ENCODE measurements around the gene PTPRD. TPM values are rescaled to one million over a fixed set of nuclear protein-coding genes. Genes with fewer than 3 reads are reported as not detected.

PTPRD gene
- total and polyA plus RNA-seq, 2 donors (not counting 1 experiment from before 2014, with no cell fraction given): 0.35 to 4.8 TPM

- DNase-seq (ENCODE audit: low read depth in 2 of 2): no peak
- H3K9me3 ChIP-seq (ENCODE audit: control insufficient read depth, insufficient read depth, low read depth, low read length): no peaks in the 10 kb centered on the region
- no peak overlapping the region for H3K27ac ChIP-seq (ENCODE audit: insufficient read depth, low read length)
- no peak overlapping the region for H2AFZ ChIP-seq (ENCODE audit: low read length)
- H3K4me1 ChIP-seq (ENCODE audit: control insufficient read depth, extremely low read depth, insufficient read depth, low read length): no peaks in the 10 kb centered on the region
- H3K4me2 ChIP-seq (ENCODE audit: extremely low read depth, insufficient read depth, low read length): no peak overlapping the region
- no peak overlapping the region for H3K9ac ChIP-seq (ENCODE audit: insufficient read depth, low read length)
- H3K27me3 ChIP-seq (ENCODE audit: control insufficient read depth, insufficient read depth, low read length): no peaks in the 10 kb centered on the region
- H3K4me3 ChIP-seq (replicated peaks in 1 of 4; ENCODE audit: control extremely low read depth in 1 of 4, insufficient read depth in 1 of 4, low read depth in 3 of 4, low read length in 4 of 4): no peak overlapping the region
- H4K20me1 ChIP-seq (ENCODE audit: control insufficient read depth, extremely low read depth, insufficient read depth, low read length): no peaks in the 10 kb centered on the region
- no peak for TF ChIP-seq EZH2 (IDR thresholded peaks at IDR 0.05; ENCODE audit: low read length, missing control alignments)
- no peaks in the 10 kb centered on the region for H3K36me3 ChIP-seq (ENCODE audit: control insufficient read depth, insufficient read depth, low read length)
- no peaks in the 10 kb centered on the region for H3K79me2 ChIP-seq (ENCODE audit: control insufficient read depth, insufficient read depth, low read length)
These were observed 1090.4 kb downstream of the PTPRD start for GRCh38 chr9:9522406-9522805.

DNA sequence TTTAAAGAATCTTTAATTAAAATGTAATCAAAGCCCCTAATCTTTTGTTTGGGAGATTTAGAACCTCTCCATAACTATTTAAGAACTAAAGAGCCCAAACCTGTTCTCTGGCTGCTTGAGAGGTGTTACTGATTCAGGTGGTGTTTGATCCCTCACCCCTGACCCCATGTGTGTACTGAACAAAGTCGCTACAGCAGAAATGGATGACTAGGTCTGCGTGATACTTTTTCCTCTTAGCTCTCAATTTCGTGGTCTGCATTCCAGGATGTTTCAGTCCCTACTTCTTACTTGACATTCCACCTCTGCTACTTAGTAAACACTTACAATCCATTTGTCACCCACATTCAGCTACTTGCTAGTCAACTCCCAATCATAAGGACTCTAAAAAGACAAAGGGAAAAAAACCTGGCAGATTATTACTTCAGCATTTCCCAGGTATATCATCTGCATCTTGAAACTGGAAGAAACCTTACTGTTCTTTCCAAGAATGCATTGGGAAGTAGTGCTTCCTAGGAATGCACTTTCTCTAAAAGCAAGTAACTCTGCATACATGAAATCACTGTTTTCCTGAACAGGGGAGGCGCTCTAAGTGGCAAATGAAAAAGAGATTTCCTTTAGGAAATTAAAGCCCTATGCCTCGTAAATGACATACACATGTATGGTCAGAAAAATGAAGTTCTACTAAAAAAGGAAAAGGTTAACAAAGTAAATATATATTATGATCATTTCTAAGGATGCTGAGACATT is 1091.6 kb downstream of the PTPRD start:
- TF ChIP-seq, protein P1, sequence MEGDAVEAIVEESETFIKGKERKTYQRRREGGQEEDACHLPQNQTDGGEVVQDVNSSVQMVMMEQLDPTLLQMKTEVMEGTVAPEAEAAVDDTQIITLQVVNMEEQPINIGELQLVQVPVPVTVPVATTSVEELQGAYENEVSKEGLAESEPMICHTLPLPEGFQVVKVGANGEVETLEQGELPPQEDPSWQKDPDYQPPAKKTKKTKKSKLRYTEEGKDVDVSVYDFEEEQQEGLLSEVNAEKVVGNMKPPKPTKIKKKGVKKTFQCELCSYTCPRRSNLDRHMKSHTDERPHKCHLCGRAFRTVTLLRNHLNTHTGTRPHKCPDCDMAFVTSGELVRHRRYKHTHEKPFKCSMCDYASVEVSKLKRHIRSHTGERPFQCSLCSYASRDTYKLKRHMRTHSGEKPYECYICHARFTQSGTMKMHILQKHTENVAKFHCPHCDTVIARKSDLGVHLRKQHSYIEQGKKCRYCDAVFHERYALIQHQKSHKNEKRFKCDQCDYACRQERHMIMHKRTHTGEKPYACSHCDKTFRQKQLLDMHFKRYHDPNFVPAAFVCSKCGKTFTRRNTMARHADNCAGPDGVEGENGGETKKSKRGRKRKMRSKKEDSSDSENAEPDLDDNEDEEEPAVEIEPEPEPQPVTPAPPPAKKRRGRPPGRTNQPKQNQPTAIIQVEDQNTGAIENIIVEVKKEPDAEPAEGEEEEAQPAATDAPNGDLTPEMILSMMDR (conservative IDR thresholded peaks at IDR 0.05 in 1 of 2, IDR thresholded peaks at IDR 0.05 in 1 of 2; ENCODE audit: low read depth in 1 of 2, low read length in 2 of 2): no peak
- no peak for TF ChIP-seq EZH2 (IDR thresholded peaks at IDR 0.05; ENCODE audit: low read length, missing control alignments)

DNA sequence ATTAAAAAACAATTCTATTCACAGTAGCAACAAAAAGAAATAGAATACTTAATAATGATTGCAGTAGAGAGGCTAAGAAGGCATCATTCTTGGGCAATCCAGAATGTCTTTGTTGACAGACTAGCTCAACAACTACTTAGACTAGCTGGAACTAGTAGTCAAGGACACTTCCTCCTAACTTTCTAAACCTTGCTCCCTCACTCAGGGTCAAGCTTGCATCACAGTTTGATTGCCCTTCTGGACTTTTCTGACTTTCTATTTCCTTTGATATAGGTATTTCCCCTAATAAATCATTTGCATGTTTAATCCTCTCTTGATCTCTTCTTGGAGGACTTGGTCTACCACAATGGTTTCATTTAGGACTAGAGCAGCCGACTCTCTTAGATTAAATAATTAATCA is 1107.9 kb downstream of the PTPRD start:
- no peak for TF ChIP-seq EZH2 (IDR thresholded peaks at IDR 0.05; ENCODE audit: low read length, missing control alignments)
- TF ChIP-seq, protein P1 (conservative IDR thresholded peaks at IDR 0.05 in 1 of 2, IDR thresholded peaks at IDR 0.05 in 1 of 2; ENCODE audit: low read depth in 1 of 2, low read length in 2 of 2): no peak
- H3K27ac ChIP-seq (ENCODE audit: insufficient read depth, low read length): no peak overlapping the region
- no peak overlapping the region for H3K9ac ChIP-seq (ENCODE audit: insufficient read depth, low read length)
- H3K4me1 ChIP-seq (ENCODE audit: control insufficient read depth, extremely low read depth, insufficient read depth, low read length): no peaks in the 10 kb centered on the region
- DNase-seq (ENCODE audit: low read depth in 2 of 2): no peak
- no peaks in the 10 kb centered on the region for H3K36me3 ChIP-seq (ENCODE audit: control insufficient read depth, insufficient read depth, low read length)
- H3K4me3 ChIP-seq (replicated peaks in 1 of 4; ENCODE audit: control extremely low read depth in 1 of 4, insufficient read depth in 1 of 4, low read depth in 3 of 4, low read length in 4 of 4): no peak overlapping the region
- no peaks in the 10 kb centered on the region for H3K27me3 ChIP-seq (ENCODE audit: control insufficient read depth, insufficient read depth, low read length)
- H3K9me3 ChIP-seq (ENCODE audit: control insufficient read depth, insufficient read depth, low read depth, low read length): no peaks in the 10 kb centered on the region
- no peaks in the 10 kb centered on the region for H4K20me1 ChIP-seq (ENCODE audit: control insufficient read depth, extremely low read depth, insufficient read depth, low read length)
- no peak overlapping the region for H3K4me2 ChIP-seq (ENCODE audit: extremely low read depth, insufficient read depth, low read length)
- no peaks in the 10 kb centered on the region for H3K79me2 ChIP-seq (ENCODE audit: control insufficient read depth, insufficient read depth, low read length)
- no peak overlapping the region for H2AFZ ChIP-seq (ENCODE audit: low read length)

More for the DNA sequence above, 1091.6 kb downstream of the PTPRD start:
- Histone ChIP-seq H2AFZ (ENCODE audit: low read length) (no peak overlapping the region), H3K79me2 (ENCODE audit: control insufficient read depth, insufficient read depth, low read length) (no peaks in the 10 kb centered on the region), H3K4me1 (ENCODE audit: control insufficient read depth, extremely low read depth, insufficient read depth, low read length) (no peaks in the 10 kb centered on the region), H3K9ac (ENCODE audit: insufficient read depth, low read length) (no peak overlapping the region), H3K9me3 (ENCODE audit: control insufficient read depth, insufficient read depth, low read depth, low read length) (no peaks in the 10 kb centered on the region), H3K27me3 (ENCODE audit: control insufficient read depth, insufficient read depth, low read length) (no peaks in the 10 kb centered on the region), H4K20me1 (ENCODE audit: control insufficient read depth, extremely low read depth, insufficient read depth, low read length) (no peaks in the 10 kb centered on the region), H3K36me3 (ENCODE audit: control insufficient read depth, insufficient read depth, low read length) (no peaks in the 10 kb centered on the region), H3K4me2 (ENCODE audit: extremely low read depth, insufficient read depth, low read length) (no peak overlapping the region), H3K4me3 (replicated peaks in 1 of 4; ENCODE audit: control extremely low read depth in 1 of 4, insufficient read depth in 1 of 4, low read depth in 3 of 4, low read length in 4 of 4) (no peak overlapping the region), H3K27ac (ENCODE audit: insufficient read depth, low read length) (no peak overlapping the region)
- no peak for DNase-seq (ENCODE audit: low read depth in 2 of 2)

Measured in fibroblast of lung (primary cell).